OCI-LY1 (cell line): Measurements from ENCODE around the gene BAIAP2L2.

Experiments used
- CTCF ChIP-seq: fragments of 200-600 bp; sonication (generic), shearing (Covaris generic); IDR thresholded peaks from 2 replicates; pipeline ENCODE4 v1.5.1; 2017; ENCODE audit warnings: mild to moderate bottlenecking, antibody characterized with exemption, low read length, moderate library complexity, mixed read lengths
- EZH2 ChIP-seq: fragments of 200-600 bp; sonication (generic), shearing (Covaris generic); IDR thresholded peaks from 2 replicates; pipeline ENCODE4 v1.8.0; 2017; ENCODE audit warnings: borderline replicate concordance, mixed run types, mild to moderate bottlenecking, antibody characterized with exemption, low read length, moderate library complexity, mixed read lengths

GRCh38 chr22:38135133-38135706 is 24.7 kb upstream of the BAIAP2L2 start:
- TF ChIP-seq CTCF: no peak
- TF ChIP-seq EZH2: no peak
